ENCODE results near the gene GATAD2B.

The GATAD2B gene

GRCh38 chr1:153799566-153800465, 123.0 kb downstream of the GATAD2B start:
- ATAC-seq, result no peak
- TF ChIP-seq TOX (CRISPR knock-in tag; IDR thresholded peaks at IDR 0.05; ENCODE audit: borderline replicate concordance) (no peak), ZNF565 (CRISPR knock-in tag; conservative IDR thresholded peaks at IDR 0.05; ENCODE audit: low read depth) (no peak), ARNTL (CRISPR knock-in tag; IDR thresholded peaks at IDR 0.05; ENCODE audit: borderline replicate concordance, low read depth) (no peak), GLIS3 (CRISPR knock-in tag; IDR thresholded peaks at IDR 0.05) (no peak), ZC3H10 (CRISPR knock-in tag; IDR thresholded peaks at IDR 0.05) (no peak), BACH2 (CRISPR knock-in tag; IDR thresholded peaks at IDR 0.05; ENCODE audit: borderline replicate concordance) (no peak), OSR1 (CRISPR knock-in tag; IDR thresholded peaks at IDR 0.05) (no peak), CSDC2 (CRISPR knock-in tag; IDR thresholded peaks at IDR 0.05) (no peak), ISL1 (CRISPR knock-in tag; IDR thresholded peaks at IDR 0.05) (no peak), ZNF8 (CRISPR knock-in tag; IDR thresholded peaks at IDR 0.05) (no peak), TCF4 (CRISPR knock-in tag; IDR thresholded peaks at IDR 0.05; ENCODE audit: borderline replicate concordance) (no peak)
- TF ChIP-seq, protein P1, sequence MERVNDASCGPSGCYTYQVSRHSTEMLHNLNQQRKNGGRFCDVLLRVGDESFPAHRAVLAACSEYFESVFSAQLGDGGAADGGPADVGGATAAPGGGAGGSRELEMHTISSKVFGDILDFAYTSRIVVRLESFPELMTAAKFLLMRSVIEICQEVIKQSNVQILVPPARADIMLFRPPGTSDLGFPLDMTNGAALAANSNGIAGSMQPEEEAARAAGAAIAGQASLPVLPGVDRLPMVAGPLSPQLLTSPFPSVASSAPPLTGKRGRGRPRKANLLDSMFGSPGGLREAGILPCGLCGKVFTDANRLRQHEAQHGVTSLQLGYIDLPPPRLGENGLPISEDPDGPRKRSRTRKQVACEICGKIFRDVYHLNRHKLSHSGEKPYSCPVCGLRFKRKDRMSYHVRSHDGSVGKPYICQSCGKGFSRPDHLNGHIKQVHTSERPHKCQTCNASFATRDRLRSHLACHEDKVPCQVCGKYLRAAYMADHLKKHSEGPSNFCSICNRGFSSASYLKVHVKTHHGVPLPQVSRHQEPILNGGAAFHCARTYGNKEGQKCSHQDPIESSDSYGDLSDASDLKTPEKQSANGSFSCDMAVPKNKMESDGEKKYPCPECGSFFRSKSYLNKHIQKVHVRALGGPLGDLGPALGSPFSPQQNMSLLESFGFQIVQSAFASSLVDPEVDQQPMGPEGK (CRISPR knock-in tag; IDR thresholded peaks at IDR 0.05; ENCODE audit: borderline replicate concordance), result no peak
- TF ChIP-seq, protein P2, sequence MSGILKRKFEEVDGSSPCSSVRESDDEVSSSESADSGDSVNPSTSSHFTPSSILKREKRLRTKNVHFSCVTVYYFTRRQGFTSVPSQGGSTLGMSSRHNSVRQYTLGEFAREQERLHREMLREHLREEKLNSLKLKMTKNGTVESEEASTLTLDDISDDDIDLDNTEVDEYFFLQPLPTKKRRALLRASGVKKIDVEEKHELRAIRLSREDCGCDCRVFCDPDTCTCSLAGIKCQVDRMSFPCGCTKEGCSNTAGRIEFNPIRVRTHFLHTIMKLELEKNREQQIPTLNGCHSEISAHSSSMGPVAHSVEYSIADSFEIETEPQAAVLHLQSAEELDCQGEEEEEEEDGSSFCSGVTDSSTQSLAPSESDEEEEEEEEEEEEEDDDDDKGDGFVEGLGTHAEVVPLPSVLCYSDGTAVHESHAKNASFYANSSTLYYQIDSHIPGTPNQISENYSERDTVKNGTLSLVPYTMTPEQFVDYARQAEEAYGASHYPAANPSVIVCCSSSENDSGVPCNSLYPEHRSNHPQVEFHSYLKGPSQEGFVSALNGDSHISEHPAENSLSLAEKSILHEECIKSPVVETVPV (CRISPR knock-in tag; IDR thresholded peaks at IDR 0.05), result no peak

DNA sequence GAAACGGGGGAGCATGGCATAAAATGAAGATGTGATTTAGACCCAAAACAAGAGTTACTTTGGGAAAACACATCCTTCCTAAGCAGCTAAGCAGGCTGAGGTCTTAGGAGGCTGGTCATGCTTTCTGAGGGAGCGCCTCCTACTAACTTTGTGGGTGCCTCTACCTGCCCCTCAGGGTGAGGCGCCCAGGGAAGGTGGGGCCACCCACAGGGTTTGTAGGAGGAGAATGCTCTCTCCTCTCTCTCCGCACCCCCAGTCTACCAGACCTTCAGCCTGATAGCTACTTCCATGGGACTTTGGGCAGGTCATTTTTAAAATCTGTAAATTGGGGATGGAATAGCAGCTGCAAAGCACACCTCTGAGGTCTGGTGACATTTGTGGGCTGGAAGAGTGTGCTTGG, 123.8 kb downstream of the GATAD2B start:
- no peak for TF ChIP-seq PPARA (CRISPR knock-in tag; IDR thresholded peaks at IDR 0.05; ENCODE audit: borderline replicate concordance)
- TF ChIP-seq SNAI2 (CRISPR knock-in tag; IDR thresholded peaks at IDR 0.05), result no peak
- TF ChIP-seq CSDC2 (CRISPR knock-in tag; IDR thresholded peaks at IDR 0.05), result no peak
- TF ChIP-seq, protein P1 (CRISPR knock-in tag; IDR thresholded peaks at IDR 0.05; ENCODE audit: borderline replicate concordance), result no peak
- TF ChIP-seq TOX (CRISPR knock-in tag; IDR thresholded peaks at IDR 0.05; ENCODE audit: borderline replicate concordance), result no peak
- no peak for ATAC-seq

DNA sequence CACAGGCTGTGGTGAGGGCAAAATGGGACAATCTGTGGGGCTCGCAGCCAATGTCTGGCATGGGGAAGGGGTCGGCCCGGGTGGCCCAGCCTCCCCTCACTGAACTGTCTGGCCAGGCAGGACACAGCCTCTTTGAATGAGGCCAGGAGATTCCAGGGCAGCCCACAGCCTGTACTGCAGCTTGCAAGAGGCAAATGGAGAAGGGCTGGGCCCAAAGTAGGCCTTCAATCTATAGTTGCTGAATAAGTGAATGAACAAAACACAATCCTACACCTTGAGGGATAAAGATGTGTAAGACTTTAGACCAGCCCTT, 124.3 kb downstream of the GATAD2B start:
- no peak for TF ChIP-seq BACH2 (CRISPR knock-in tag; IDR thresholded peaks at IDR 0.05; ENCODE audit: borderline replicate concordance)
- no peak for TF ChIP-seq ESRRG (CRISPR knock-in tag; IDR thresholded peaks at IDR 0.05)
- no peak for TF ChIP-seq CSDC2 (CRISPR knock-in tag; IDR thresholded peaks at IDR 0.05)
- TF ChIP-seq POU6F1 (CRISPR knock-in tag; IDR thresholded peaks at IDR 0.05; ENCODE audit: borderline replicate concordance, low read depth), result no peak
- no peak for TF ChIP-seq OSR1 (CRISPR knock-in tag; IDR thresholded peaks at IDR 0.05)
- TF ChIP-seq ARNTL (CRISPR knock-in tag; IDR thresholded peaks at IDR 0.05; ENCODE audit: borderline replicate concordance, low read depth), result no peak
- no peak for TF ChIP-seq ZNF70 (CRISPR knock-in tag; IDR thresholded peaks at IDR 0.05)
- no peak for TF ChIP-seq ZFP30 (CRISPR knock-in tag; IDR thresholded peaks at IDR 0.05)
- no peak for TF ChIP-seq GLIS3 (CRISPR knock-in tag; IDR thresholded peaks at IDR 0.05)
- TF ChIP-seq, protein P1 (CRISPR knock-in tag; IDR thresholded peaks at IDR 0.05; ENCODE audit: borderline replicate concordance), result no peak
- no peak for TF ChIP-seq ZNF565 (CRISPR knock-in tag; conservative IDR thresholded peaks at IDR 0.05; ENCODE audit: low read depth)
- ATAC-seq, result no peak
